NCI-H82 treated with DMSO at 0.1 percent for 48 hours (cell line): ENCODE measurements around the gene OR2AG2.
"Not testable (repeated sequence)": the region's sequence is repeated elsewhere in the genome, so short reads cannot be mapped to it uniquely, and the experiment has no call there.

Experiments
- DNase-seq: peaks from one replicate; lab custom pipeline; 2025; ENCODE audit not compliant: unreplicated experiment; lab: John Stamatoyannopoulos, UW

The OR2AG2 gene, protein sequence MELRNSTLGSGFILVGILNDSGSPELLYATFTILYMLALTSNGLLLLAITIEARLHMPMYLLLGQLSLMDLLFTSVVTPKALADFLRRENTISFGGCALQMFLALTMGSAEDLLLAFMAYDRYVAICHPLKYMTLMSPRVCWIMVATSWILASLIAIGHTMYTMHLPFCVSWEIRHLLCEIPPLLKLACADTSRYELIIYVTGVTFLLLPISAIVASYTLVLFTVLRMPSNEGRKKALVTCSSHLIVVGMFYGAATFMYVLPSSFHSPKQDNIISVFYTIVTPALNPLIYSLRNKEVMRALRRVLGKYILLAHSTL

GRCh38 chr11:6771926-6772893 lies at the start of gene OR2AG2:
TSS of gene OR2AG2 (minus strand) at chr11:6771976. CDS start at chr11:6768957, 3,019 bp downstream.
- no peak for DNase-seq

GRCh38 chr11:6818967-6819366 lies 47.2 kb upstream of the OR2AG2 start:
- DNase-seq, result no peak

GRCh38 chr11:6817694-6818093 lies 45.9 kb upstream of the OR2AG2 start:
- no peak for DNase-seq

DNA sequence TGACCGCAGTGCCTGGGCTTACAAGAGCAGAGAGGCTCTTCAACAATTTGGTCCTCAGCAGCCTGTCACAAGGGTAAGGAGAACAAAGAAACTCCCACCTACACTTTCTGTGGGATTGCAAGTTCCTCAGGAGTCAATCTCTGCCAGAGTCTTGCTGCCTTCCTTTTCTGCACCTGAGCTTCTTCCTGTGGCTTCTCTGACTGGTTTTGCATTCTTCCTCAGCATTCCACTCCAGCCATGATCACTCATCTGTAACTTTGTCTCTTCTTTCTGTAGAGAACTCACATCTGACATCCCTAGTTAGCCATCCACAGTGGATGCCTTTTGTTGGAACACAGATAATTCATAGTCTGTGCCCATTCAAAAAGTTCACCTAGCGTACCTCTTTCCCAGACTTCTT lies 41.9 kb upstream of the OR2AG2 start:
- no peak for DNase-seq

- peak; percentile 17 for DNase-seq
These were observed 40.7 kb upstream of the OR2AG2 start for GRCh38 chr11:6812390-6813005.

- not testable (repeated sequence) for DNase-seq
These were observed 29.3 kb upstream of the OR2AG2 start for GRCh38 chr11:6801075-6801474.

GRCh38 chr11:6799402-6799801 lies 27.6 kb upstream of the OR2AG2 start, which contains the start of gene OR6A2:
TSS of gene OR6A2 (minus strand) at chr11:6799689. CDS start at chr11:6795708, 3,981 bp downstream.
- no peak for DNase-seq

- no peak for DNase-seq
These were observed 22.9 kb upstream of the OR2AG2 start for GRCh38 chr11:6794639-6795038.

GRCh38 chr11:6790546-6790945 lies 18.8 kb upstream of the OR2AG2 start:
- DNase-seq, result no peak

- DNase-seq, result no peak
These were observed 10.9 kb upstream of the OR2AG2 start, which contains the start of gene OR2AG1 for GRCh38 chr11:6782720-6783119. TSS of gene OR2AG1 (plus strand) at chr11:6783020. CDS start at chr11:6785038, 2,018 bp downstream.

GRCh38 chr11:6780829-6781228 lies 9.1 kb upstream of the OR2AG2 start:
- no peak for DNase-seq

GRCh38 chr11:6778518-6778917 lies 6.7 kb upstream of the OR2AG2 start:
- DNase-seq, result no peak

GRCh38 chr11:6757373-6757967 lies 14.3 kb downstream of the OR2AG2 start:
- DNase-seq, result peak; percentile 22

DNA sequence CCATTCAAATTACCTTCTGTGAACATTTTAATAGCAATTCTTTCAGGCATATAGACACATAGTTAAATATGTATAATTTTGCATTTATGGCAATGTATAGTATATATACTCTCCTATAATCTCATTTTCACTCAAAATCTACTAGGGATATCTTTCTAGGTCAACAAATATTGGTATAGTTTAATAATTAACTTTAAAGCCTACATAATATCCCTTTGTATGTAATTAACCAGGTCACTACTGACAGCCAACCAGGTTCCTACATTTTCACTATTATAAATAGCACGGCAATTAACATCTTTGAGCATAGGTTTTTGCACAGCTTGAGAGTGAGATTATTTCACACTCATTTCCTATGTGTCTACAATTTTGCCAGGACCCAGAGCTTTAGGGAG lies 15.8 kb downstream of the OR2AG2 start:
- no peak for DNase-seq

GRCh38 chr11:6755303-6755952 lies 16.3 kb downstream of the OR2AG2 start:
- no peak for DNase-seq

- no peak for DNase-seq
These were observed 24.6 kb downstream of the OR2AG2 start for GRCh38 chr11:6747097-6747668.

DNA sequence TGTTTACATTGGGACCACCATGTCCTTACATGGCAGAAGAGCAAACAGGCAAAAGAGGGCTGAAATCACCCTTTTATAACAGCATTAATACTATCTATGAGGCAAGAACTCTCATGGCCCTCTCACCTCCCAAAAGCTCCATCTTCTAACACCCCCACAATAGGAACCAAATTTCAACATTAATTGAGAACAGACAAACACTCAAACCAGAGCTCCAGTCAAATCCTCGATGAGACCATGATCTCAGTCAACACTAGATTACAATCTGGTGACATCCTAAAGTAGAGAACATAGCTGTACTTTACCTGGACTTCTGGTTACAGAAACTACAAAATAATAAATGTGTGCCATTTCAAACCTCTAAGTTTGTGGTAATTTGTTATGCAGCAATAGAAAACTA lies 25.1 kb downstream of the OR2AG2 start:
- DNase-seq, result no peak

DNA sequence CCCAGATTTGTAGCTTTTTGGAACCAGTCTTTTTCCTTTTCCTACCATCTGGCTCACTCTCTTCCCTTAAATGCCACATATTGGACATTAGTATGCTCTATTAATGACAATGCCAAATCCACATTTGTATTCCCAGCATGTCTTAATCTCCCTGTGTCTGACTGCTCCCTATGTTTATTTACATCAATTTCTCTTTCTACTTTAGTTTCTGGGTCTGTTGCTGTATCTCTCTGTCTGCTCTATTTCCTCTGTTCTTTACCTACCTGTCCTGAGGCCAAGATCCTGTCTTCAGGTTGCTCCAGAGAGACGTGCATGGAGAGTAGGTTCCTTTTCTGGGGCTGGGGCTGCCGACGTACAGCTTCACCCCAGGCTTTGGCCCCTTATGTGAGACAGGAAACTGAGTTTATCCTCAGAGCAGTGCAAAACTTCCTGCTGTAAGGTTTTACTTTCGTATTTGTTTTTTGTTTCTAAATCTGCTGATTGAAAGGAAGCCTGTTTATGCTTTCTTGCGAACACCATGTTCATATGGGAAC lies 25.6 kb downstream of the OR2AG2 start:
- no peak for DNase-seq

DNA sequence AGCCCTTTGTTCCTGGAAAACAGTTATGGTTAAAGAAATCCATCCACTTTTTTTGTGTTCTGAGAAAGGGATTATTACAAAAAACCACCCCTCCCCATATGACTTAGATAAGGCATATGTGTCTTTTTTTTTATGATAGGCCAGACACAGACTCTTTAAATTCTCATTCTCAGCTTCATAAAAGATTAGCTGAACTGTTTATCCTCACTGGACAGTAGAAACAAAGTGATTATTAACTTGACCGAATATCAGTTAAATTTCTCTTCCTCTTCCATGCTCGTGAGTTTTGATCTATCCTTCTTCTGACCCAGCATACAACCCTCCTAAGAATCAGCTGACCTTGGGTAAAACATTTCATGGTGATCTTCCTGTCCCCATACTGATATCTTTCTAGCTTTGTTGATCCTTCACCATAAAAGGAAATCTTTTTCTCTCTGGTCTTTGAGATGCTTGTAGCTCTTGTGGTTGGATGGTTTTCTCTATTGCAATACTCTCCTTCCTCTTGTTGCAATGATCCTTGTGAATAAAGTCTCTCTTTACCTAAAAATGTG lies 26.2 kb downstream of the OR2AG2 start:
- DNase-seq, result no peak

- DNase-seq, result no peak
These were observed 26.8 kb downstream of the OR2AG2 start for GRCh38 chr11:6745018-6745417.
